DND-41 (cell line): ENCODE measurements around the gene PTPRD.

Experiments
- ATAC-seq: fragments of 200-7000 bp; cut with Tn5 transposase; 3 replicates; pipeline ENCODE4 v1.9.1; 2021; ENCODE audit warnings: low read depth; ENCODE audit not compliant: insufficient read depth
- DNase-seq: peaks from one replicate; pipeline ENCODE4 v3.0.0-alpha.2; 2020
- H2AFZ ChIP-seq: 2 replicates; pipeline ENCODE4 v1.6.0; 2012; ENCODE audit warnings: low read depth, low read length
- H3K27ac ChIP-seq: 2 replicates; pipeline ENCODE4 v1.5.1; 2012; ENCODE audit warnings: low read length, inconsistent platforms
- H3K27me3 ChIP-seq: fragments of 200-600 bp; sonication (generic); 2 replicates; pipeline ENCODE4 v1.6.0; 2012; ENCODE audit warnings: low read length, mild to moderate bottlenecking, inconsistent platforms; ENCODE audit not compliant: insufficient read depth, poor library complexity
- H3K36me3 ChIP-seq: 2 replicates; pipeline ENCODE4 v1.5.1; 2012; ENCODE audit warnings: low read length, inconsistent platforms; ENCODE audit not compliant: insufficient read depth
- H3K4me1 ChIP-seq: 2 replicates; pipeline ENCODE4 v1.5.1; 2012; ENCODE audit warnings: mild to moderate bottlenecking, low read length; ENCODE audit not compliant: insufficient read depth
- H3K4me2 ChIP-seq: 2 replicates; pipeline ENCODE4 v1.6.0; 2012; ENCODE audit warnings: mild to moderate bottlenecking, moderate library complexity, low read length, inconsistent platforms; ENCODE audit not compliant: insufficient read depth
- H3K4me3 ChIP-seq, 2 experiments: fragments of 200-600 bp in 1 of 2; shearing (Covaris generic) in 1 of 2; 2 replicates each; pipeline ENCODE4 v1.5.1; 2012 to 2016; ENCODE audit warnings: inconsistent platforms in 2 of 2, low read length in 2 of 2, mild to moderate bottlenecking in 2 of 2, low read depth in 1 of 2, moderate library complexity in 1 of 2
- H3K79me2 ChIP-seq: 2 replicates; pipeline ENCODE4 v1.6.0; 2012; ENCODE audit warnings: low read length, inconsistent platforms; ENCODE audit not compliant: insufficient read depth
- H3K9ac ChIP-seq: 2 replicates; pipeline ENCODE4 v1.6.0; 2012; ENCODE audit warnings: low read depth, mild to moderate bottlenecking, inconsistent platforms, low read length, moderate library complexity
- H3K9me3 ChIP-seq: 2 replicates; pipeline ENCODE4 v1.5.1; 2012; ENCODE audit warnings: low read length, moderate library complexity, mild to moderate bottlenecking, inconsistent platforms; ENCODE audit not compliant: insufficient read depth, severe bottlenecking
- H4K20me1 ChIP-seq: 2 replicates; pipeline ENCODE4 v1.6.0; 2012; ENCODE audit warnings: low read length; ENCODE audit not compliant: insufficient read depth
- CTCF ChIP-seq: IDR thresholded peaks from 2 replicates; pipeline ENCODE4 v1.5.1; 2012; ENCODE audit warnings: borderline replicate concordance, low read length, moderate library complexity, mild to moderate bottlenecking; ENCODE audit not compliant: poor library complexity, severe bottlenecking; ENCODE audit errors: extremely low read depth
- EZH2 ChIP-seq: IDR thresholded peaks from 3 replicates; pipeline ENCODE4 v1.6.1; 2012; ENCODE audit warnings: borderline replicate concordance, low read depth, mild to moderate bottlenecking, moderate library complexity, low read length, inconsistent platforms; ENCODE audit not compliant: severe bottlenecking

PTPRD gene

DNA sequence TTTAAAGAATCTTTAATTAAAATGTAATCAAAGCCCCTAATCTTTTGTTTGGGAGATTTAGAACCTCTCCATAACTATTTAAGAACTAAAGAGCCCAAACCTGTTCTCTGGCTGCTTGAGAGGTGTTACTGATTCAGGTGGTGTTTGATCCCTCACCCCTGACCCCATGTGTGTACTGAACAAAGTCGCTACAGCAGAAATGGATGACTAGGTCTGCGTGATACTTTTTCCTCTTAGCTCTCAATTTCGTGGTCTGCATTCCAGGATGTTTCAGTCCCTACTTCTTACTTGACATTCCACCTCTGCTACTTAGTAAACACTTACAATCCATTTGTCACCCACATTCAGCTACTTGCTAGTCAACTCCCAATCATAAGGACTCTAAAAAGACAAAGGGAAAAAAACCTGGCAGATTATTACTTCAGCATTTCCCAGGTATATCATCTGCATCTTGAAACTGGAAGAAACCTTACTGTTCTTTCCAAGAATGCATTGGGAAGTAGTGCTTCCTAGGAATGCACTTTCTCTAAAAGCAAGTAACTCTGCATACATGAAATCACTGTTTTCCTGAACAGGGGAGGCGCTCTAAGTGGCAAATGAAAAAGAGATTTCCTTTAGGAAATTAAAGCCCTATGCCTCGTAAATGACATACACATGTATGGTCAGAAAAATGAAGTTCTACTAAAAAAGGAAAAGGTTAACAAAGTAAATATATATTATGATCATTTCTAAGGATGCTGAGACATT, 1091.6 kb downstream of the PTPRD start:
- H3K27ac ChIP-seq: no peak overlapping the region
- H3K9me3 ChIP-seq: no peaks in the 10 kb centered on the region
- H3K4me1 ChIP-seq: no peaks in the 10 kb centered on the region
- H3K4me3 ChIP-seq: no peak overlapping the region
- no peak overlapping the region for H2AFZ ChIP-seq
- no peaks in the 10 kb centered on the region for H4K20me1 ChIP-seq
- TF ChIP-seq EZH2: no peak
- no peak for TF ChIP-seq CTCF
- H3K9ac ChIP-seq: no peak overlapping the region
- no peaks in the 10 kb centered on the region for H3K79me2 ChIP-seq
- ATAC-seq (no peak), DNase-seq (no peak)
- no peaks in the 10 kb centered on the region for H3K36me3 ChIP-seq
- no peak overlapping the region for H3K4me2 ChIP-seq
- no peaks in the 10 kb centered on the region for H3K27me3 ChIP-seq

DNA sequence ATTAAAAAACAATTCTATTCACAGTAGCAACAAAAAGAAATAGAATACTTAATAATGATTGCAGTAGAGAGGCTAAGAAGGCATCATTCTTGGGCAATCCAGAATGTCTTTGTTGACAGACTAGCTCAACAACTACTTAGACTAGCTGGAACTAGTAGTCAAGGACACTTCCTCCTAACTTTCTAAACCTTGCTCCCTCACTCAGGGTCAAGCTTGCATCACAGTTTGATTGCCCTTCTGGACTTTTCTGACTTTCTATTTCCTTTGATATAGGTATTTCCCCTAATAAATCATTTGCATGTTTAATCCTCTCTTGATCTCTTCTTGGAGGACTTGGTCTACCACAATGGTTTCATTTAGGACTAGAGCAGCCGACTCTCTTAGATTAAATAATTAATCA, 1107.9 kb downstream of the PTPRD start:
- Histone ChIP-seq H3K9ac (no peak overlapping the region), H3K79me2 (no peaks in the 10 kb centered on the region), H3K36me3 (no peaks in the 10 kb centered on the region), H2AFZ (no peak overlapping the region), H3K27ac (no peak overlapping the region), H3K4me1 (no peaks in the 10 kb centered on the region), H4K20me1 (no peaks in the 10 kb centered on the region), H3K4me3 (no peak overlapping the region), H3K27me3 (no peaks in the 10 kb centered on the region), H3K4me2 (no peak overlapping the region), H3K9me3 (no peaks in the 10 kb centered on the region)
- no peak for DNase-seq
- TF ChIP-seq CTCF: no peak
- no peak for TF ChIP-seq EZH2
- no peak for ATAC-seq

GRCh38 chr9:9499546-9499945, 1113.3 kb downstream of the PTPRD start:
- ATAC-seq: no peak
- H3K79me2 ChIP-seq: no peaks in the 10 kb centered on the region
- no peak overlapping the region for H2AFZ ChIP-seq
- no peak overlapping the region for H3K9ac ChIP-seq
- H3K4me1 ChIP-seq: no peaks in the 10 kb centered on the region
- H3K36me3 ChIP-seq: no peaks in the 10 kb centered on the region
- TF ChIP-seq EZH2 (no peak), CTCF (no peak)
- H3K27ac ChIP-seq: no peak overlapping the region
- no peak for DNase-seq
- H4K20me1 ChIP-seq: no peaks in the 10 kb centered on the region
- no peak overlapping the region for H3K4me3 ChIP-seq
- no peak overlapping the region for H3K4me2 ChIP-seq
- no peaks in the 10 kb centered on the region for H3K27me3 ChIP-seq
- H3K9me3 ChIP-seq: no peaks in the 10 kb centered on the region
